Measurements from ENCODE around the gene GRM4.

- TF ChIP-seq CTCF (conservative IDR thresholded peaks at IDR 0.05; ENCODE audit: low read length) = no peak
- TF ChIP-seq EZH2phosphoT487 (IDR thresholded peaks at IDR 0.05; ENCODE audit: borderline replicate concordance) = no peak
These were observed 97.7 kb downstream of the GRM4 start for GRCh38 chr6:34047913-34048867.
